PFSK-1 (cell line): Measurements from ENCODE around the gene PRR14L.

Source experiments
- REST ChIP-seq, 2 experiments: IDR thresholded peaks; 2 replicates each; pipeline versions ENCODE4 v1.6.1 to v1.8.0; 2011 to 2012; ENCODE audit warnings: low read depth in 2 of 2, low read length in 2 of 2, control low read depth in 1 of 2, inconsistent platforms in 1 of 2, mild to moderate bottlenecking in 1 of 2, moderate library complexity in 1 of 2; ENCODE audit not compliant: insufficient read depth in 1 of 2
- SIN3A ChIP-seq: IDR thresholded peaks from 2 replicates; pipeline ENCODE4 v1.6.1; 2012; ENCODE audit warnings: mild to moderate bottlenecking, low read length, moderate library complexity, borderline replicate concordance; ENCODE audit not compliant: insufficient read depth
- TAF1 ChIP-seq: IDR thresholded peaks from 2 replicates; pipeline ENCODE4 v1.6.1; 2012; ENCODE audit warnings: low read length, control low read depth, borderline replicate concordance; ENCODE audit not compliant: insufficient read depth

GRCh38 chr22:31748490-31748889, 1.4 kb downstream of the PRR14L start:
- TF ChIP-seq TAF1 (no peak), REST (IDR thresholded peaks at IDR 0.05; ENCODE audit: insufficient read depth in 1 of 2, low read depth in 2 of 2, low read length in 2 of 2) (no peak), SIN3A (no peak)
